A673 (cell line): ENCODE data around the gene CORO7.

Experiments used
- CTCF ChIP-seq: fragments of 300-800, 200-600 bp; sonication (generic); conservative IDR thresholded peaks from 2 replicates; pipeline ENCODE4 v1.5.1; 2017; ENCODE audit warnings: low read depth, mild to moderate bottlenecking, antibody characterized with exemption, low read length, moderate library complexity, mixed read lengths
- EZH2 ChIP-seq: fragments of 200-600 bp; sonication (generic); IDR thresholded peaks from 2 replicates; pipeline ENCODE4 v1.6.1; 2017; ENCODE audit warnings: borderline replicate concordance, low read depth, mild to moderate bottlenecking, mixed read lengths, antibody characterized with exemption, low read length; ENCODE audit not compliant: poor library complexity, severe bottlenecking

GRCh38 chr16:4360538-4361021 is 55.8 kb downstream of the CORO7 start:
- TF ChIP-seq CTCF (no peak), EZH2 (no peak)
